HG02870 (cell line): ENCODE data around the gene BTBD9.

Experiments used
- ATAC-seq: cut with Tn5 transposase; IDR thresholded peaks from one replicate; pipeline ENCODE4 v1.9.1; 2021; ENCODE audit warnings: mild to moderate bottlenecking, moderate library complexity; ENCODE audit not compliant: unreplicated experiment

Gene BTBD9

DNA sequence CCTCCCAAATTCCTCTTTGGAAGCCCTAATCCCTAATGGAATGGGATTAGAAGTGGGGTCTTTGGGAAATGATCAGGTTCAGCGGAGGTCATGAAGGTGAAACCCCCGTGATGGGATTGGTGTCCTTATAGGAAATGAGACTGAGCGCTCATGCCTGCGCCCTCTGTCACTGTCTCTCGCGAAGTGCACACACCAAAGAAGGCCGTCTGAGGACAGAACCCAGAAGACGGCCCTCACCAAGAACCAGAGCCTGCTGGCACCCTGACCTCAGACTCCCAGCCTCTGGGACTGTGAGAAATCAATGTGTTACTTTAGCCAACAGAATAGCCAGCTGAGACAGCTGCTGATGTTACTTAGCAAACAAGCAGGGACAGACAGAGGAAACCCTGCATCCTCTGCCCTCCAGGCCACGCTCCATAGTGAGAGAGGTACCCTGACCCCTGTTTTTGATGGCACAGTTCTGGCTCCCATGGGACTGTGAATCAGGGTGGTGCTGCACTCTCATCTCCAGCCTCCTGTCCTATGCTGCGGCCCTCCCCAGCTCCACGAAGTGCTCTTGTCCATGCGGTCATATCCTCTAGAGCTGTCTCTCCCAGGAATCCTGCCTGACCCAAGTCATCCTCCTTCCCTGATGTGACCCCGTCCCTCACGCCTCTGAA lies 450.9 kb downstream of the BTBD9 start:
- no peak for ATAC-seq

- ATAC-seq: no peak
Measured at GRCh38 chr6:38187811-38188590, 451.7 kb downstream of the BTBD9 start.

- no peak for ATAC-seq
Measured at GRCh38 chr6:38187325-38187724, 452.4 kb downstream of the BTBD9 start.

- ATAC-seq: no peak
Measured at GRCh38 chr6:38185752-38186151, 454.0 kb downstream of the BTBD9 start.

DNA sequence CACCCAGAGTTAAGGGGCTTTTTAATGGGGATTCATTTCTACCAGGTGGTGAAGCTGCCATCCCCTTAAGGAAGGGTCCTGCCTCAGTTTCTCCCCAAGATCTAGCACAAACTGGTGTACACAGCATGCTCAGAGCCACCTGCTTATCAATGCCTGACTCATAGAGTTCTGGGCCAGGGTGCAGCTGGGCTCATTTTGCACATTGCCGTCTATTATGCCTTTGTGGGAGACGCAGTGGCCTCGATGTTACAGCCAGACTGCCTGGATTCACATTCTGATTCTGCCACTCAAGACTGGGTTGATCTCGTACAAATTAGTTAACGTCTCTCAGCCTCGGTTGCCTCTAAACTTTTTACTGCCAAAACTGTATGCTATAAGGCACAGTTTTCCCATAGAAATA lies 454.5 kb downstream of the BTBD9 start:
- ATAC-seq: no peak

GRCh38 chr6:38184585-38185080 lies 455.1 kb downstream of the BTBD9 start:
- no peak for ATAC-seq

DNA sequence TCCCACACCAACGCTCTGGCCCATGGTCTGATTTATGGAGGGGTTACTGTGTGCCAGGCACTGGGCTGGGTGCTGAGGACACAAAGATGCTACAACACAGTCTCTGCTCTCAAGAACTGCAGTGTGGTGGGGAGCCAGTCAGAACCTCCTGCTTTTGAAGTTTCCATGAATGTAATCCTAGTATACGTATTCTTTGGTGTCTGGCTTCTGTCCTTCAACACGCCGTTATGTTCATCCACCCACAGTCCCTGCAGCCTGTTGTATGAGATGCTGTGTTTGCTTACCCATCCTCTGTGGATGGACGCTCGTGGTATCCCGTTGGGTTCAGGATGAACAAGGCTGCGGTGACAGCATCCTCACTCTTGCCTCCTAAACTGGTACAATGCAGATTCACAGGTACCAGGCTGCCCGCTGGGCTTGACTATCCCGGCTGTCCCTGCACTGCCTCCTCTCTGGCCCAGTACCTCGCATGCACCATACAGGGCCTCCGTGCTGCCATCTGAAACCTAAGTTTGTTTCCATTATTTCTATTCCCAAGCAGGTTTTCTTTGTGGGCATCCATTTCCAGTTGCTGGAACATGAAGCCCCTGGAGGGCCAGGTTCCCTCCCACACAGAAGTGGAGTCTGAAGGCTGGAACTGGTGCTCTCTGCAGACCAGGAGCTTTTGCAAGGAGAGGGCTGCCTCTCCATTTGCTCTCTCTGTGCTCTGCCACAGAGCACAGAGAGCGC lies 455.7 kb downstream of the BTBD9 start:
- ATAC-seq: no peak

DNA sequence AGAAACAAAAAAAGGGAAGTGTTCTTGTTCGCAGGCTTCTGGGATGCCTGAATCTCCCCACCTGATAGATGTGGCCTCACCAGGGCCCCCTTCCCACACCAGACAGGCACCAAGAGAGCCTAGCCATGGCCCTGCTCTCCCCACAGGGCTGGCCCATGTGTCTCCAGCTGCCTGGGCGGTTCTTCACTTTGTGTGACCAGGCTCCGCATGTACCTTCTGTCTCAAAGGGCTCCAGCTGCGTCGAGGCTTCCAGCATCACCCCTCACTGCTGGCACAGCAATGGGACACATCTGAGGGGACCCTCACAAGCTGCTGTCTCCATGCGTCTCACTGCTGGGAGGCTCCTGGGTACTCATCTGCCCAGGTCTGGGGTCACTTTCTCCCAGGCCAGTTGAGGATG lies 457.3 kb downstream of the BTBD9 start:
- no peak for ATAC-seq

DNA sequence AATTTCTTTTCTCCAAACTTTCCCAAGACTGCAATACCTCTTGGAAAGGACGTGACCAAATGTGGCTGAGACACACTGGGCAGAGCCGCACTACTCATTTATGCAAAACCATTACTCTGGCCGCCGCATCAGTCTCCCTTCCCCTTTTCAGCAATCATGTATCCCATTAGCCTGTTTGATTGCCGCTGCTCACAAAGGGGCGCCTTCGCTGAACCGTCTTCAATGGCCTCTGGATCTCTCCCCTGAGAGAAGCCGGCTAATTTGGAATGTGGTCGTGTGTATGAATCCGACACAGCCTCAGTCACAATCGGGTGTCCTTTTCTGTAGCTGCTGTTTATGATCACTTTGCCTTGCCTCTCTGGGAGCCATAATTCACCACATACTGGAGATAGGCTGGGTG lies 459.1 kb downstream of the BTBD9 start:
- no peak for ATAC-seq

DNA sequence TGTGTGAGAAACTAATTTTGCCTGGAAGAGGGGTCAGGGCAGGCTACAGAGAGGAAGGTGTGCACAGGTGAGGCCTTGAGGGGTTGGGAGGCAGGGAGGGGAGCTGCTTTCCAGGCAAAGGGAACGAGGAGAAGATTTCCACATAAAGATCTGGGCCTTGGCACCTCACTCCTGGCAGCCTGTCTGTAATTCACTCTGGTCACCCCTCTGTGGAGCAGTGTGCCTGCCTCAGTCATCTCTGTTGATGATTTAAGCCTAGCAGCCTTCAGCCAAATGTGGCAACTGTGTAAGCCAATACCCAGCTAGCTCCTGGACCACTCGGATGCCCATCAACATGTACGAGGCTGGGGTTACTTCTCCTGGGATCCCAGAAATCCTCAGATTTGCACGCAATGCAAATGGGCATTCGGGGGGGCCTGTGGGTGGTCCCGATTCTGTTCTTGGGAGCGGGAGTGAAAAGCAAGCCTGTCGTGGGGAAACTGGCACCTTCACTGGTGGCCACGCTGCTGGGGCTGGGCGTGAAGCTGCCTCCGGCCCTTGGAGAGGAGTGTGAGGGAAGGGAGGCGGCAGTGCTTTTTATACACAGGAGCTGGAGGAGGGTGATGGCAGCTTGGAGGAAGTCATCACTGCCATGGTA lies 459.8 kb downstream of the BTBD9 start:
- ATAC-seq: no peak

DNA sequence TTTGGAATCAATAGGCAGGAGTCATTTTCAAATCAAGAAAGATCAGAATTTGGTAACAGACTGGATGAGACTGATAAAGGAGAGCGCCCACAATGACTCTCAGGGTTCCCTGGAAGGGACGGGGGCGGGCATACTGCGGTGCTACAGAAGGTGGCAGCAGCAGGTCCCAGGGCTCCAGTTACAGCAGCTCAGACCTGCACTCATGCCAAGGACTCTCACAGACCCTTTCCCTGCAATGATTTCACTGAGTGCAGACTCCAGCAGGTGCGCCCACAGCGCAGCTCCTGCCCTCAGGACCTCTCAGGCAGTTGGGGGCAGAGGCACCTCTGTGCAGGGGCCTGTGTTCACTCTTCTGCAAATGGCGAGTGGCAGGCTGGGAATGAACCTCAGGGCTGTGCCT lies 460.4 kb downstream of the BTBD9 start:
- no peak for ATAC-seq

DNA sequence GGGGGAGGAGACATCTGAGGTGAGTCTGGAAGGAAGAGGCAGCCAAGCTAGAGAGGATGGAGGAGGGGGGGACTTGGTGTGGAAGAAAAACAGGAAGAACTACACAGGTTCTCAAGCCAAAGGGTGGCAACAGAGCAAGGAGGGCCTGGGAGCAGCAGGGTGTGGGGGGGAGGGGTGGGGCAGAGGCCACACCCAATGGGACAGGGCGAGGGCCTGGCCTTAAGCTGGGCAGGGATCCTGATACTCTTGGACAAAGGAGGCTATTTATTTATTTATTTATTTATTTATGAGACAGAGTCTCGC lies 461.2 kb downstream of the BTBD9 start:
- no peak for ATAC-seq

DNA sequence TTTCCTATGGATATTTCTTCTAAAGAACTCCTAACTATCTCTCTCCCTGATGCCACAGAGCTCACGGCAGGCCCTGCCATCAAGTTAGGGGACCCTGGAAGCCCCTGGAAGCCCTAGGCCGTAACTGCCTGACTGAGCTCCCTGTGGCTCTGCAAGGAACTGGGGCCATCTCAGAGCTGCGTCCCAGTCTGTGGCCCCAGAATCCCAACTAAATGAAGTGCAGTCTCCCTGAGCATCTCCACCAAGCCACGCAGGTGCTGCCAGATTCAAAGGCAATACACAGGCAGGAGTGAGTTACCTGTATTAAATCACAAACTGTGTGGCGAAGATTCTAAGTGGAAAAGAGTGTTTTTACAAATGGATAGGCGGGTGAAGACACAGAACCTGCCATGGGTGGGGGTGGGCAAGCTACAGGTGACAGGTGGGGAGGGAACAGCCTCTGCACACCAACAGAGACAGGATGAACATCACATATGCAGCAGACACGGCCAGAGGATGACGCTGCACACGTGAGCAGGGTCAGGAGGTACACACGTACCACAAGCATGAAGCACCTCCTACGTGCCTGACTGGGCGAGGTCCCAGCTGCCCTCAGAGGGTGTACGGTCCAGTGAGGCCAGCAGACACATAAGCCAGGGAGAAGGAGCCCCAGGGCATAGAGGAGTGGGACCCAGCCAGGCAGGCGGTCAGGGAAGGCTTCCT lies 461.7 kb downstream of the BTBD9 start:
- ATAC-seq: no peak

GRCh38 chr6:38176797-38177751 lies 462.7 kb downstream of the BTBD9 start:
- ATAC-seq: no peak

DNA sequence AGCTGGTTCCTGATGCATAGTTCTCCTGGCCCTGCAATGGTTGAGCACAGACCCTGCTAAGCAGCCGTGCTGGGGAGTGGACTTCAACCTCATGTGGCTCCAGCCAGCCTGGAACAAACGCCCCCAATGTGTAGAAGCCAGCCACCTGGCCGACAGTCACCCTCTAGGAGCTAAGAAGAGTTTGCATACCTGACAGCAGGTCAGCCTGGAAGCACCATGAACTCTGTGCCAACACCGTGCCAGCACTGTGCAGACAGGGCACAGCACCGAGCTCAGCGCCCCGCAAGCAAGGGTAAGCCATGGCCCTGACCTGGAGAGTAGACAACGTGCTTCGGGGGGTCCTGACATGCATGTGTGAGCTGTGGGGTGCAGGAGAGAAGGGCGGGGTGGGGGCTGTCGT lies 463.9 kb downstream of the BTBD9 start:
- no peak for ATAC-seq

DNA sequence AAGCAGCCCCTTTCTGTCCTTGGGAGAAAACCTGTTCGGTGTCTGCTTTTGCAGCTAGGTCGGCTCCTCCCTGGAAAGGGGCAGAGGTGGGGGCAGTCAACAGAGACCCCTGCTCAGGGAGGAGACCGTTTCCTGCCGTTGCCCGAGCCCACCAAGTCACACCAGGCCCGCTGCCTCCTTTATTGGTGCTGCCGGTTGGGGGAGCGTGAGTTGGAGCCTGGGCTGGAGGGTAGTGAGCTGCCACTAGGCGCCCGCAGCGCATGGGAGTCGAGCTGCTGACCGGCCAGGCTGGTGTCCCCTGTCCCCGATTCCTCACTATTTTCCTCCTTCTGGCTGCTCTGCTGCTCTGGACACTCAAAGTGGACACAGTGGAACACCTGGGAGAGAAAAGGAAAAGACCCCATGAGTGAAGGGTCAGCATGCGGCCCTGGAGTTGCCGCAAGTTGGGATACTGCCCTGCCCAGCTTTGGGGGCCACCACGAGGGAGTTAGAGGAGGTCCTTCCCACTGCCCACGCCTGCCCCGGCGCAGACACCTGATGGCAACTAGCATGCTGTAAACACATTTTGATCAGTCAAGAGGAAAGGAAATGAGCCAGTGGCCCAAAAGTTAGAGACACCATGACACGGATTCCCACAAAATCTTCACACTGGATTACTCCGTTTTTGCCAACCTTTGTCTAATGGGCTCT lies 464.8 kb downstream of the BTBD9 start:
- ATAC-seq: no peak

- ATAC-seq: no peak
Measured at GRCh38 chr6:38174315-38174714, 465.4 kb downstream of the BTBD9 start.

DNA sequence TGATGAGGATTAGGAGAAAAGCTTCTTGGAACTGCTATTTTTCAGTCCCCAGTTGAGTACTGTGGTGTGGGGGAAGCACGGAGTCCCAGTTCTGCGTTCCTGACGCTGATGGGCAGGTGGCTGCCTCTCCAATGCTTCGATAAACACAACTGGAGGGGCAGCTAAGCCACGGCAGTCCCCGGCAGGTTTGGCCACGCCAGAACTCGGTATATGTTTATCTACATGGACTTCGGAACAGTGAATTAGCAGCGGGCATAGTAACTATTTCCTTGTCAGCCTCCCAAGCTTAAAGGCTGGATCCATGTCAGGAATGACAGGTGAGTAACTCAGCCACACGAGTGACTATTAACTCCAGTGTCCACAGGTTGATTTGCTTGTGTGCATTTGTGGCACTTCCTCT lies 465.8 kb downstream of the BTBD9 start:
- ATAC-seq: no peak

- no peak for ATAC-seq
Measured at GRCh38 chr6:38172739-38173410, 466.9 kb downstream of the BTBD9 start.
